Measurements from ENCODE around the gene FSIP1. TPM values are rescaled to one million over a fixed set of nuclear protein-coding genes. Genes with fewer than 3 reads are reported as not detected.

The FSIP1 gene
- total and polyA plus RNA-seq, 8 donors = 0.38 to 2.7 (median 0.83) TPM

GRCh38 chr15:39628546-39629257 lies 153.9 kb downstream of the FSIP1 start:
- peaks cover 2 to 30% of the 10 kb centered on the region in 2 donors for H3K4me1 ChIP-seq
- H3K27ac ChIP-seq = no peak overlapping the region
- ATAC-seq = no peak
- no peaks in the 10 kb centered on the region for H3K36me3 ChIP-seq
- no peak for TF ChIP-seq CTCF (IDR thresholded peaks at IDR 0.05)
- intact Hi-C loops (cut with DNase I) = no loop called here
- H3K27me3 ChIP-seq = no peaks in the 10 kb centered on the region
- DNase-seq = peak in 1 of 4 donors; percentile 61
- H3K9me3 ChIP-seq = no peaks in the 10 kb centered on the region
- H3K4me3 ChIP-seq = no peak overlapping the region

GRCh38 chr15:39628144-39628508 lies 154.5 kb downstream of the FSIP1 start:
- ATAC-seq (no peak), DNase-seq (no peak)
- no peak for TF ChIP-seq CTCF (IDR thresholded peaks at IDR 0.05)
- Histone ChIP-seq H3K36me3 (no peaks in the 10 kb centered on the region), H3K27ac (no peak overlapping the region), H3K4me3 (no peak overlapping the region), H3K27me3 (no peaks in the 10 kb centered on the region), H3K4me1 (peaks cover 2 to 30% of the 10 kb centered on the region in 2 donors), H3K9me3 (no peaks in the 10 kb centered on the region)
- intact Hi-C loops (cut with DNase I) = no loop called here

- intact Hi-C loops (cut with DNase I) = no loop called here
- Histone ChIP-seq H3K9me3 (no peaks in the 10 kb centered on the region), H3K27me3 (no peaks in the 10 kb centered on the region), H3K4me3 (no peak overlapping the region), H3K36me3 (no peaks in the 10 kb centered on the region), H3K4me1 (peaks cover 2 to 30% of the 10 kb centered on the region in 2 donors), H3K27ac (no peak overlapping the region)
- TF ChIP-seq CTCF (IDR thresholded peaks at IDR 0.05) = no peak
- ATAC-seq = no peak
- no peak for DNase-seq
Measured at GRCh38 chr15:39627451-39628143, 155.0 kb downstream of the FSIP1 start.

- Histone ChIP-seq H3K4me3 (no peak overlapping the region), H3K4me1 (peaks cover 2 to 30% of the 10 kb centered on the region in 2 donors), H3K27ac (peak overlapping the region in 1 of 2 donors; percentile 66), H3K36me3 (no peaks in the 10 kb centered on the region), H3K27me3 (no peaks in the 10 kb centered on the region), H3K9me3 (no peaks in the 10 kb centered on the region)
- no peak for TF ChIP-seq CTCF (IDR thresholded peaks at IDR 0.05)
- no peak for ATAC-seq
- DNase-seq = no peak
- intact Hi-C loops (cut with DNase I) = no loop called here
Measured at GRCh38 chr15:39625856-39626255, 156.8 kb downstream of the FSIP1 start.

- no peak for TF ChIP-seq CTCF (IDR thresholded peaks at IDR 0.05)
- Histone ChIP-seq H3K4me1 (peaks cover 2 to 30% of the 10 kb centered on the region in 2 donors), H3K27ac (peak overlapping the region; percentile 36 to 66), H3K9me3 (no peaks in the 10 kb centered on the region), H3K4me3 (no peak overlapping the region), H3K36me3 (no peaks in the 10 kb centered on the region), H3K27me3 (no peaks in the 10 kb centered on the region)
- intact Hi-C loops (cut with DNase I) = no loop called here
- ATAC-seq (no peak), DNase-seq (no peak)
Measured at GRCh38 chr15:39625451-39625850, 157.2 kb downstream of the FSIP1 start.

Measured in left lung (tissue), 10 donors.